BE2C (cell line): ENCODE data around the gene SPINT1.

Experiments
- DNase-seq: peaks from one replicate; pipeline ENCODE4 v3.0.0-alpha.2; 2020
- H3K27me3 ChIP-seq: fragments of 250-450 bp; sonication (Bioruptor Pico); 2 replicates; pipeline ENCODE4 v1.5.1; 2020; ENCODE audit warnings: mild to moderate bottlenecking
- H3K36me3 ChIP-seq: fragments of 250-450 bp; sonication (Bioruptor Pico); 2 replicates; pipeline ENCODE4 v1.5.1; 2020; ENCODE audit warnings: mild to moderate bottlenecking
- H3K4me1 ChIP-seq: fragments of 250-450 bp; sonication (Bioruptor Pico); 2 replicates; pipeline ENCODE4 v1.5.1; 2020
- H3K4me3 ChIP-seq: 2 replicates; pipeline ENCODE4 v1.5.1; 2011; ENCODE audit warnings: low read depth, low read length
- H3K9me3 ChIP-seq: fragments of 250-450 bp; sonication (Bioruptor Pico); 2 replicates; pipeline ENCODE4 v1.5.1; 2020
- CTCF ChIP-seq: IDR thresholded peaks from 2 replicates; pipeline ENCODE4 v1.5.1; 2012; ENCODE audit warnings: mild to moderate bottlenecking, low read depth, low read length

SPINT1 gene

GRCh38 chr15:40852529-40852928 lies 8.7 kb downstream of the SPINT1 start:
- no peak for DNase-seq
- no peaks in the 10 kb centered on the region for H3K36me3 ChIP-seq
- no peak for TF ChIP-seq CTCF

GRCh38 chr15:40853241-40853890 lies 9.5 kb downstream of the SPINT1 start:
- no peak for TF ChIP-seq CTCF
- Histone ChIP-seq H3K4me3 (no peak overlapping the region), H3K4me1 (no peaks in the 10 kb centered on the region)

More at GRCh38 chr15:40852529-40852928, 8.7 kb downstream of the SPINT1 start:
- Histone ChIP-seq H3K4me3 (no peak overlapping the region), H3K4me1 (no peaks in the 10 kb centered on the region; the same call in 1 of the 2 replicates), H3K9me3 (no peaks in the 10 kb centered on the region), H3K27me3 (no peaks in the 10 kb centered on the region)

GRCh38 chr15:40854161-40854560 lies 10.3 kb downstream of the SPINT1 start:
- no peaks in the 10 kb centered on the region for H3K27me3 ChIP-seq
- H3K4me1 ChIP-seq = no peaks in the 10 kb centered on the region
- no peaks in the 10 kb centered on the region for H3K9me3 ChIP-seq
- no peaks in the 10 kb centered on the region for H3K36me3 ChIP-seq
- DNase-seq = no peak
- no peak for TF ChIP-seq CTCF
- no peak overlapping the region for H3K4me3 ChIP-seq

More at GRCh38 chr15:40853241-40853890, 9.5 kb downstream of the SPINT1 start:
- H3K9me3 ChIP-seq = no peaks in the 10 kb centered on the region
- no peaks in the 10 kb centered on the region for H3K36me3 ChIP-seq
- no peak for DNase-seq
- H3K27me3 ChIP-seq = no peaks in the 10 kb centered on the region

- Histone ChIP-seq H3K27me3 (no peaks in the 10 kb centered on the region), H3K9me3 (no peaks in the 10 kb centered on the region), H3K4me1 (no peaks in the 10 kb centered on the region), H3K36me3 (no peaks in the 10 kb centered on the region), H3K4me3 (no peak overlapping the region)
- DNase-seq = no peak
- TF ChIP-seq CTCF = no peak
Measured at GRCh38 chr15:40855706-40856234, 11.9 kb downstream of the SPINT1 start.

- Histone ChIP-seq H3K4me1 (no peaks in the 10 kb centered on the region), H3K27me3 (no peaks in the 10 kb centered on the region), H3K4me3 (no peak overlapping the region), H3K36me3 (no peaks in the 10 kb centered on the region), H3K9me3 (no peaks in the 10 kb centered on the region)
- no peak for DNase-seq
- TF ChIP-seq CTCF = no peak
Measured at GRCh38 chr15:40856746-40857145, 12.9 kb downstream of the SPINT1 start.

- no peak overlapping the region for H3K4me3 ChIP-seq
- no peaks in the 10 kb centered on the region for H3K36me3 ChIP-seq
- peak; percentile 85 for DNase-seq
- TF ChIP-seq CTCF = peak; percentile 99
- H3K4me1 ChIP-seq = no peaks in the 10 kb centered on the region
- no peaks in the 10 kb centered on the region for H3K9me3 ChIP-seq
- H3K27me3 ChIP-seq = no peaks in the 10 kb centered on the region
Measured at GRCh38 chr15:40857601-40858341, 13.9 kb downstream of the SPINT1 start.
